Liver (tissue), 9 donors: ENCODE measurements around the gene TGFBI. TPM values are rescaled to one million over a fixed set of nuclear protein-coding genes. Genes with fewer than 3 reads are reported as not detected.

Experiments used
- DNase-seq: peaks from one replicate; pipeline ENCODE4 v3.0.0-alpha.2; 2017; ENCODE audit warnings: low spot score
- H3K27ac ChIP-seq, 2 donors: one replicate each; pipeline ENCODE4 v1.7.0; 2013; ENCODE audit warnings: inconsistent platforms in 2 of 2, low read length in 2 of 2, control low read depth in 1 of 2, low read depth in 1 of 2, mild to moderate bottlenecking in 1 of 2
- H3K27me3 ChIP-seq, 4 donors: one replicate each; pipeline versions ENCODE4 v1.6.1 to v1.7.0; 2013; ENCODE audit warnings: low read length in 3 of 4, inconsistent platforms in 1 of 4, mild to moderate bottlenecking in 1 of 4, moderate library complexity in 1 of 4; ENCODE audit not compliant: control insufficient read depth in 4 of 4, insufficient read depth in 4 of 4
- H3K36me3 ChIP-seq, 4 donors: one replicate each; pipeline versions ENCODE4 v1.6.1 to v1.7.0; 2013; ENCODE audit warnings: low read length in 3 of 4, mild to moderate bottlenecking in 3 of 4, low read depth in 1 of 4, moderate library complexity in 1 of 4; ENCODE audit not compliant: control insufficient read depth in 4 of 4, insufficient read depth in 3 of 4
- H3K4me1 ChIP-seq, 4 donors: one replicate each; pipeline versions ENCODE4 v1.6.1 to v1.7.0; 2013; ENCODE audit warnings: low read length in 3 of 4, mild to moderate bottlenecking in 3 of 4, moderate library complexity in 1 of 4; ENCODE audit not compliant: control insufficient read depth in 4 of 4, insufficient read depth in 4 of 4
- H3K4me3 ChIP-seq, 3 donors: one replicate each; pipeline versions ENCODE4 v1.6.1 to v1.7.0; 2013; ENCODE audit warnings: low read length in 3 of 3, control low read depth in 1 of 3, low read depth in 1 of 3, mild to moderate bottlenecking in 1 of 3
- H3K9ac ChIP-seq, 2 donors: one replicate each; pipeline ENCODE4 v1.7.0; 2013; ENCODE audit warnings: low read length in 2 of 2, mild to moderate bottlenecking in 2 of 2, moderate library complexity in 2 of 2, control low read depth in 1 of 2, low read depth in 1 of 2
- H3K9me3 ChIP-seq, 4 donors: one replicate each; pipeline versions ENCODE4 v1.6.1 to v1.7.0; 2013; ENCODE audit warnings: low read length in 3 of 4; ENCODE audit not compliant: control insufficient read depth in 4 of 4
- EGR1 ChIP-seq, 2 donors: IDR thresholded peaks; 2 replicates each; pipeline ENCODE4 v1.6.1; 2016 to 2018; ENCODE audit warnings: antibody characterized with exemption in 2 of 2, low read depth in 2 of 2
- FOXA1 ChIP-seq: IDR thresholded peaks from 2 replicates; pipeline ENCODE4 v1.6.1; 2016; ENCODE audit warnings: antibody characterized with exemption
- GABPA ChIP-seq, 2 donors: IDR thresholded peaks in 1 of 2; conservative IDR thresholded peaks in 1 of 2; 2 replicates each; pipeline ENCODE4 v1.6.1; 2016; ENCODE audit warnings: antibody characterized with exemption in 2 of 2, mild to moderate bottlenecking in 1 of 2, moderate library complexity in 1 of 2
- HNF4A ChIP-seq, 2 donors: conservative IDR thresholded peaks; 2 replicates each; pipeline ENCODE4 v1.6.1; 2016; ENCODE audit warnings: antibody characterized with exemption in 2 of 2, mild to moderate bottlenecking in 2 of 2
- MAX ChIP-seq: IDR thresholded peaks from 2 replicates; pipeline ENCODE4 v1.6.1; 2016; ENCODE audit warnings: antibody characterized with exemption
- NR2F2 ChIP-seq: IDR thresholded peaks from 2 replicates; pipeline ENCODE4 v1.6.1; 2016; ENCODE audit warnings: antibody characterized with exemption
- RAD21 ChIP-seq, 2 donors: IDR thresholded peaks; 2 replicates each; pipeline ENCODE4 v1.6.1; 2016; ENCODE audit warnings: antibody characterized with exemption in 2 of 2, mild to moderate bottlenecking in 2 of 2
- RXRA ChIP-seq, 2 donors: IDR thresholded peaks; 2 replicates each; pipeline ENCODE4 v1.6.1; 2017 to 2018; ENCODE audit warnings: antibody characterized with exemption in 2 of 2, mild to moderate bottlenecking in 1 of 2
- SP1 ChIP-seq: IDR thresholded peaks from 2 replicates; pipeline ENCODE4 v1.6.1; 2018; ENCODE audit warnings: antibody characterized with exemption, mild to moderate bottlenecking
- TAF1 ChIP-seq: conservative IDR thresholded peaks from 2 replicates; pipeline ENCODE4 v1.6.1; 2016; ENCODE audit warnings: antibody characterized with exemption, mild to moderate bottlenecking
- YY1 ChIP-seq: IDR thresholded peaks from 2 replicates; pipeline ENCODE4 v1.6.1; 2016; ENCODE audit warnings: antibody characterized with exemption, mild to moderate bottlenecking
- ZBTB33 ChIP-seq: IDR thresholded peaks from 2 replicates; pipeline ENCODE4 v1.6.1; 2016; ENCODE audit warnings: antibody characterized with exemption
- WGBS: extraction: QIAGEN DNeasy Blood & Tissue Kit; methylation state at CpG from one replicate; pipeline ENCODE4 v1.1.7; 2013; 5-methylcytosine and 5-hydroxymethylcytosine counted together
- polyA plus RNA-seq, 2 donors: library from polyadenylated mRNA; stranded (reverse) in 1 of 2; unstranded in 1 of 2; fragments of 200-250 nt in 1 of 2; fragments of >200 nt in 1 of 2; fragmentation: Nextera tagmentation in 1 of 2; extraction: Ambion mirVana in 1 of 2; gene quantifications; one replicate each; pipeline versions ENCODE4 v1.2.1 to v1.2.3, GENCODE V29; 2013 to 2015
- total RNA-seq, 2 donors: library from RNA; depleted of rRNA; stranded (reverse); fragments of >200 nt; gene quantifications; one replicate each; pipeline ENCODE4 v1.2.3, GENCODE V29; 2014
- TF ChIP-seq, protein P1 (sequence below): fragments of 150-350 bp; IDR thresholded peaks from 2 replicates; pipeline ENCODE4 v1.5.1; 2017; ENCODE audit warnings: improper control_type of control experiment, low read depth, low read length; ENCODE audit not compliant: missing input control
- donor health status: healthy.
- donor health status: healthy.
- donor health status: healthy.
- donor health status: healthy.
- donor health status: healthy.

TGFBI gene
- total and polyA plus RNA-seq, 4 donors = 33.7 to 144 (median 44.1) TPM

DNA sequence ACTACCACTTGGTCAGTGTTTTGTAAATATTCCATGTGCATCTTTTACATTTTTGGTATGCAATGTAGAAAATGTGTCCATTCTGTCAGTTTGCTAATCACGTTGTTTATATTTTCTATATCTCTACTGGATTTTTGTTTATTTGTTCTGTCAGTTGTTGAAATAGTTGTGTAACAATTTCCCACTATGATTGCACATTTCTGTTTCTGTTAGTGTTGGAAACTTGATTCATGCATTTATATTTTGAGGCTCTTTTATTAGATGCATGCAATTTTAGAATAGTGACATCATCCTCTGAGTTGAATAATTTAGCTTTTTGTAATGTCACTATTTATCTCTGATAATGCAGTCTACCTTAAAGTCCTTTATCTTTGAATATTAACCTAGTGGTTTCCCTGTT, 48.2 kb upstream of the TGFBI start (continued):
- TF ChIP-seq ZBTB33 (no peak), TAF1 (no peak), RAD21 (IDR thresholded peaks at IDR 0.05) (no peak), MAX (no peak), NR2F2 (no peak), GABPA (IDR thresholded peaks at IDR 0.05 in 1 of 2, conservative IDR thresholded peaks at IDR 0.05 in 1 of 2) (no peak)

- Histone ChIP-seq H3K36me3 (no peaks in the 10 kb centered on the region), H3K27ac (no peak overlapping the region), H3K27me3 (no peaks in the 10 kb centered on the region), H3K4me1 (peaks cover 0 to 4% (median 1%) of the 10 kb centered on the region in 4 donors), H3K4me3 (no peak overlapping the region), H3K9ac (no peak overlapping the region), H3K9me3 (no peaks in the 10 kb centered on the region)
- WGBS = 80% methylated on average over 1 of the region's 1 CpG
- no peak for DNase-seq
- TF ChIP-seq, protein P1, sequence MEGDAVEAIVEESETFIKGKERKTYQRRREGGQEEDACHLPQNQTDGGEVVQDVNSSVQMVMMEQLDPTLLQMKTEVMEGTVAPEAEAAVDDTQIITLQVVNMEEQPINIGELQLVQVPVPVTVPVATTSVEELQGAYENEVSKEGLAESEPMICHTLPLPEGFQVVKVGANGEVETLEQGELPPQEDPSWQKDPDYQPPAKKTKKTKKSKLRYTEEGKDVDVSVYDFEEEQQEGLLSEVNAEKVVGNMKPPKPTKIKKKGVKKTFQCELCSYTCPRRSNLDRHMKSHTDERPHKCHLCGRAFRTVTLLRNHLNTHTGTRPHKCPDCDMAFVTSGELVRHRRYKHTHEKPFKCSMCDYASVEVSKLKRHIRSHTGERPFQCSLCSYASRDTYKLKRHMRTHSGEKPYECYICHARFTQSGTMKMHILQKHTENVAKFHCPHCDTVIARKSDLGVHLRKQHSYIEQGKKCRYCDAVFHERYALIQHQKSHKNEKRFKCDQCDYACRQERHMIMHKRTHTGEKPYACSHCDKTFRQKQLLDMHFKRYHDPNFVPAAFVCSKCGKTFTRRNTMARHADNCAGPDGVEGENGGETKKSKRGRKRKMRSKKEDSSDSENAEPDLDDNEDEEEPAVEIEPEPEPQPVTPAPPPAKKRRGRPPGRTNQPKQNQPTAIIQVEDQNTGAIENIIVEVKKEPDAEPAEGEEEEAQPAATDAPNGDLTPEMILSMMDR = no peak
- TF ChIP-seq YY1 (no peak), EGR1 (IDR thresholded peaks at IDR 0.05; ENCODE audit: low read depth in 2 of 2) (no peak), ZBTB33 (no peak), RXRA (IDR thresholded peaks at IDR 0.05) (no peak), FOXA1 (no peak)
These were observed 42.8 kb upstream of the TGFBI start for GRCh38 chr5:135985951-135986350.

- no peaks in the 10 kb centered on the region for H3K9me3 ChIP-seq
- H3K4me1 ChIP-seq = peaks cover 0 to 4% (median 0%) of the 10 kb centered on the region in 4 donors
- no peak for TF ChIP-seq SP1
- TF ChIP-seq HNF4A (conservative IDR thresholded peaks at IDR 0.05) = no peak
- no peak for TF ChIP-seq GABPA (IDR thresholded peaks at IDR 0.05 in 1 of 2, conservative IDR thresholded peaks at IDR 0.05 in 1 of 2)
- TF ChIP-seq, protein P1 = no peak
- no peak for TF ChIP-seq EGR1 (IDR thresholded peaks at IDR 0.05; ENCODE audit: low read depth in 2 of 2)
- TF ChIP-seq FOXA1 = no peak
- no peak for TF ChIP-seq MAX
- no peaks in the 10 kb centered on the region for H3K27me3 ChIP-seq
- H3K4me3 ChIP-seq = no peak overlapping the region
- H3K9ac ChIP-seq = no peak overlapping the region
- no peaks in the 10 kb centered on the region for H3K36me3 ChIP-seq
- no peak for DNase-seq
- 89% methylated on average over 3 of the region's 3 CpGs for WGBS
- no peak overlapping the region for H3K27ac ChIP-seq
These were observed 42.4 kb upstream of the TGFBI start for GRCh38 chr5:135986401-135986800.
